Astrocyte (in vitro differentiated cells and primary cell): ENCODE data around the gene SUGCT. TPM values are rescaled to one million over a fixed set of nuclear protein-coding genes. Genes with fewer than 3 reads are reported as not detected.
A peak's percentile ranks its signal among the peaks of the same experiment; 100 is the strongest.

Source experiments
- DNase-seq: peaks from one replicate; pipeline ENCODE4 v3.0.0-alpha.2; 2010; ENCODE audit warnings: low read depth
- FAIRE-seq: peaks from 2 replicates; lab custom pipeline; 2011; peaks lifted over from hg19 to GRCh38; lab: Jason Lieb, UNC
- H2AFZ ChIP-seq: 2 replicates; pipeline ENCODE4 v1.6.0; 2012; ENCODE audit warnings: low read depth, low read length, inconsistent platforms
- H3K27ac ChIP-seq: 2 replicates; pipeline ENCODE4 v1.5.1; 2011; ENCODE audit warnings: low read depth, low read length, inconsistent platforms
- H3K27me3 ChIP-seq: 2 replicates; pipeline ENCODE4 v1.6.0; 2011; ENCODE audit warnings: low read length, inconsistent platforms; ENCODE audit not compliant: insufficient read depth
- H3K36me3 ChIP-seq: 2 replicates; pipeline ENCODE4 v1.5.1; 2011; ENCODE audit warnings: low read length, inconsistent platforms; ENCODE audit not compliant: insufficient read depth
- H3K4me1 ChIP-seq: 2 replicates; pipeline ENCODE4 v1.5.1; 2011; ENCODE audit warnings: low read length, inconsistent platforms; ENCODE audit not compliant: insufficient read depth
- H3K4me2 ChIP-seq: 2 replicates; pipeline ENCODE4 v1.6.0; 2012; ENCODE audit warnings: low read length, inconsistent platforms
- H3K4me3 ChIP-seq: 2 replicates; pipeline ENCODE4 v1.5.1; 2011; ENCODE audit warnings: low read depth, mild to moderate bottlenecking, low read length, inconsistent platforms; ENCODE audit not compliant: insufficient read depth
- H3K79me2 ChIP-seq: 2 replicates; pipeline ENCODE4 v1.6.0; 2012; ENCODE audit warnings: mild to moderate bottlenecking, low read length, inconsistent platforms; ENCODE audit not compliant: insufficient read depth
- H3K9ac ChIP-seq: 2 replicates; pipeline ENCODE4 v1.6.0; 2012; ENCODE audit warnings: mild to moderate bottlenecking, low read length, inconsistent platforms
- H3K9me3 ChIP-seq: 2 replicates; pipeline ENCODE4 v1.5.1; 2012; ENCODE audit warnings: low read depth, mild to moderate bottlenecking, low read length, inconsistent platforms; ENCODE audit not compliant: insufficient read depth
- H4K20me1 ChIP-seq: 2 replicates; pipeline ENCODE4 v1.6.0; 2012; ENCODE audit warnings: low read length, inconsistent platforms; ENCODE audit not compliant: insufficient read depth
- H3K27ac Mint-ChIP-seq: one replicate; pipeline ENCODE4 v1.8.0; 2021; ENCODE audit warnings: mild to moderate bottlenecking, mixed read lengths; ENCODE audit not compliant: unreplicated experiment
- H3K27me3 Mint-ChIP-seq: one replicate; pipeline ENCODE4 v1.8.0; 2021; ENCODE audit warnings: low read depth, mixed read lengths; ENCODE audit not compliant: unreplicated experiment
- H3K36me3 Mint-ChIP-seq: one replicate; pipeline ENCODE4 v1.8.0; 2021; ENCODE audit warnings: low read depth, mixed read lengths; ENCODE audit not compliant: unreplicated experiment
- H3K4me1 Mint-ChIP-seq: one replicate; pipeline ENCODE4 v1.8.0; 2021; ENCODE audit warnings: low read depth, mixed read lengths; ENCODE audit not compliant: unreplicated experiment
- H3K4me3 Mint-ChIP-seq: one replicate; pipeline ENCODE4 v1.8.0; 2021; ENCODE audit warnings: mild to moderate bottlenecking, moderate library complexity, mixed read lengths; ENCODE audit not compliant: unreplicated experiment
- H3K9me3 Mint-ChIP-seq: one replicate; pipeline ENCODE4 v1.8.0; 2021; ENCODE audit warnings: mild to moderate bottlenecking, mixed read lengths; ENCODE audit not compliant: unreplicated experiment
- CTCF ChIP-seq: IDR thresholded peaks from 2 replicates; pipeline ENCODE4 v1.5.1; 2011; ENCODE audit warnings: low read depth, mild to moderate bottlenecking, inconsistent platforms, low read length, moderate library complexity; ENCODE audit not compliant: insufficient read depth
- EZH2 ChIP-seq: IDR thresholded peaks from 2 replicates; pipeline ENCODE4 v1.6.1; 2012; ENCODE audit warnings: mild to moderate bottlenecking, low read length, inconsistent platforms; ENCODE audit not compliant: insufficient read depth
- total RNA-seq: library from RNA; stranded (reverse); gene quantifications from 2 replicates; pipeline ENCODE4 v1.2.1, GENCODE V29; 2021

SUGCT gene
- total RNA-seq, 1 donor from 2014 or later = 15.5 TPM

- Histone ChIP-seq H3K79me2 (no peaks in the 10 kb centered on the region), H3K4me2 (peak overlapping the region; percentile 4), H3K9me3 (no peaks in the 10 kb centered on the region), H3K27ac (peak overlapping the region; percentile 65), H2AFZ (no peak overlapping the region), H3K4me3 (no peak overlapping the region), H3K27me3 (no peaks in the 10 kb centered on the region), H3K4me1 (peaks cover 7% of the 10 kb centered on the region), H3K36me3 (no peaks in the 10 kb centered on the region), H3K9ac (peak overlapping the region; percentile 30), H4K20me1 (no peaks in the 10 kb centered on the region)
- H3K9me3 Mint-ChIP-seq = peaks cover 17% of the 10 kb centered on the region
- H3K27me3 Mint-ChIP-seq = no peaks in the 10 kb centered on the region
- FAIRE-seq = peak; percentile 32
- peak overlapping the region; percentile 92 for H3K27ac Mint-ChIP-seq
- peaks cover 11% of the 10 kb centered on the region for H3K4me1 Mint-ChIP-seq
- DNase-seq = peak; percentile 42
- H3K36me3 Mint-ChIP-seq = peaks cover 8% of the 10 kb centered on the region
- no peak overlapping the region for H3K4me3 Mint-ChIP-seq
- TF ChIP-seq EZH2 = no peak
- no peak for TF ChIP-seq CTCF
Observed at GRCh38 chr7:40843338-40843985, 708.7 kb downstream of the SUGCT start.

GRCh38 chr7:40845943-40846342 lies 711.1 kb downstream of the SUGCT start:
- FAIRE-seq = no peak
- no peak overlapping the region for H3K9ac ChIP-seq
- H3K27ac ChIP-seq = no peak overlapping the region
- H3K4me1 ChIP-seq = peaks cover 7% of the 10 kb centered on the region
- no peak overlapping the region for H3K4me3 ChIP-seq
- no peaks in the 10 kb centered on the region for H3K36me3 ChIP-seq
- H3K9me3 ChIP-seq = no peaks in the 10 kb centered on the region
- peaks cover 9% of the 10 kb centered on the region for H3K9me3 Mint-ChIP-seq
- peaks cover 18% of the 10 kb centered on the region for H3K4me1 Mint-ChIP-seq
- H3K27me3 Mint-ChIP-seq = no peaks in the 10 kb centered on the region
- peaks cover 8% of the 10 kb centered on the region for H3K36me3 Mint-ChIP-seq
- no peak for DNase-seq
- TF ChIP-seq CTCF (no peak), EZH2 (no peak)
- no peaks in the 10 kb centered on the region for H4K20me1 ChIP-seq
- H3K79me2 ChIP-seq = no peaks in the 10 kb centered on the region
- H2AFZ ChIP-seq = no peak overlapping the region
- no peak overlapping the region for H3K4me2 ChIP-seq
- H3K4me3 Mint-ChIP-seq = no peak overlapping the region
- H3K27ac Mint-ChIP-seq = no peak overlapping the region
- no peaks in the 10 kb centered on the region for H3K27me3 ChIP-seq

GRCh38 chr7:40847921-40848320 lies 713.1 kb downstream of the SUGCT start:
- TF ChIP-seq EZH2 (no peak), CTCF (no peak)
- Mint-ChIP-seq H3K36me3 (peaks cover 7% of the 10 kb centered on the region), H3K27ac (no peak overlapping the region), H3K9me3 (peaks cover 8% of the 10 kb centered on the region), H3K4me3 (no peak overlapping the region), H3K27me3 (no peaks in the 10 kb centered on the region), H3K4me1 (peaks cover 16% of the 10 kb centered on the region)
- H3K36me3 ChIP-seq = no peaks in the 10 kb centered on the region
- no peak overlapping the region for H2AFZ ChIP-seq
- peaks cover 7% of the 10 kb centered on the region for H3K4me1 ChIP-seq
- H3K4me2 ChIP-seq = no peak overlapping the region
- no peak overlapping the region for H3K27ac ChIP-seq
- no peak overlapping the region for H3K9ac ChIP-seq
- no peak for FAIRE-seq
- H4K20me1 ChIP-seq = no peaks in the 10 kb centered on the region
- no peak overlapping the region for H3K4me3 ChIP-seq
- DNase-seq = peak; percentile 7
- H3K27me3 ChIP-seq = no peaks in the 10 kb centered on the region
- H3K9me3 ChIP-seq = no peaks in the 10 kb centered on the region
- H3K79me2 ChIP-seq = no peaks in the 10 kb centered on the region
